Measurements from ENCODE around the gene SLC9C2.
"Not testable (repeated sequence)": the region's sequence is repeated elsewhere in the genome, so short reads cannot be mapped to it uniquely, and the experiment has no call there.

Gene SLC9C2

DNA sequence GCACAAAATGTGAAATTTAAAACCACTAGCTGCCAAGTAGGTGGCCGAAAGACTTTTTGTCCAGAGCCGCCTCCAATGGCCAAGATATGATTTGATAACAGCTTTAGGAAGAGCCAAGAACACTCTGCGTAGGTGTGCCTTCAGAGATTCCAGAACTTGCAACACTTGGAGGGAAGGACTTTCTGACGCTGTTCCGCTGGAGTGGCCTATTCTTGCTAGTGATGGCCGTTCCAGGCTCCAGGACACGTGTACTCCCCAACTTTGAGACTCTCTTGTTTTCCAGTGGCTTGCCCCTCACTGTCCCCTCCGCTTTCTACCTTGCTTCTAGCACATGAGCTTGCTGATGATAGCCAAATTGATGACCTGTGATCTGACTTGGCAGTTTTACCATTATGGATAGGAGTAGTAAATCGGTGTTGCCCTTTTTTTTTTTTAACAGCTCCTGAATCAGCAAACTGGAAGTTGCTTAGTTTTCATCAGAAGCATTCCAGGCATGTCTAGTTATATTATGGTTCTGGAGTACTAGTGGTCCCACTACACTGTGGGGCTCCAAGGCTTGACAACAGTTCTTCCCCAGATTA, 124.7 kb downstream of the SLC9C2 start:
- peak; percentile 14 for DNase-seq

DNA sequence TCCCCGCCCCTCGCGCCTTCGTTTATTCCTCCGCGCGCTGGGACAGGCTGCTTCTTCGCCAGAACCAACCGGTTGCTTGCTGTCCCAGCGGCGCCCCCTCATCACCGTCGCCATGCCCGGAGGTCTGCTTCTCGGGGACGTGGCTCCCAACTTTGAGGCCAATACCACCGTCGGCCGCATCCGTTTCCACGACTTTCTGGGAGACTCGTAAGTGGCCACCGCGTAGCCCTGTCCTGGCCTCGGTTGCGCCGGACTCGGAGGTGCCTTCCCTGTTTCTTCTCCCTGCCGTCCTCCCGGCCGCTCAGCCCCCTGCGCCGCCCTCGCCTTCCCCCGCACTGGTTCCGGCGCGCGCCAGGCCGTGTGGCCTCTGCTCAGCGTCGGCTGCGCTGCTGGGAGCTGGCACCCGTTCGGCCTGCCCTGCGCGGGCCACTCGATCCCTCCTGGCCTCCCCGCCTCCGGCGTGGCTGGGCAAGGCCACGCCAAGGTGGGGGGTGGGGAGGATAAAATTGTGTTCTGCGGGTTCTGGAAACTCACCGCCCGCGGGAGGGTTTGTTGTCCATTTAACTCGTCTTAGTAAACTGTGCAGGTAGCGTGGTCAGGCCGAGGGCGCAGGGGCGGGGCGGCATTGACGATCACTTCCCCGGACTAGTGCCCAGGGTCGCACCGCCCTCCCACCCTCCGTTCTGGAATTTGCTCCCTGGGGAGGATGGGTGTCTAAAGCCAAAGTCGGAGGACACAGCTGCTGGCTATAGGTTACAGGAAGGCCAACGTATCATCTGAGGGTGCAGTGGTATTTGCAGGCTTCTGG, 125.4 kb downstream of the SLC9C2 start, which contains the start of gene PRDX6:
Gene PRDX6 (plus strand): TSS at position 50 of the 808 bp plus-strand sequence. CDS start 63 bp downstream, at position 113.
- DNase-seq: peak; percentile 79

DNA sequence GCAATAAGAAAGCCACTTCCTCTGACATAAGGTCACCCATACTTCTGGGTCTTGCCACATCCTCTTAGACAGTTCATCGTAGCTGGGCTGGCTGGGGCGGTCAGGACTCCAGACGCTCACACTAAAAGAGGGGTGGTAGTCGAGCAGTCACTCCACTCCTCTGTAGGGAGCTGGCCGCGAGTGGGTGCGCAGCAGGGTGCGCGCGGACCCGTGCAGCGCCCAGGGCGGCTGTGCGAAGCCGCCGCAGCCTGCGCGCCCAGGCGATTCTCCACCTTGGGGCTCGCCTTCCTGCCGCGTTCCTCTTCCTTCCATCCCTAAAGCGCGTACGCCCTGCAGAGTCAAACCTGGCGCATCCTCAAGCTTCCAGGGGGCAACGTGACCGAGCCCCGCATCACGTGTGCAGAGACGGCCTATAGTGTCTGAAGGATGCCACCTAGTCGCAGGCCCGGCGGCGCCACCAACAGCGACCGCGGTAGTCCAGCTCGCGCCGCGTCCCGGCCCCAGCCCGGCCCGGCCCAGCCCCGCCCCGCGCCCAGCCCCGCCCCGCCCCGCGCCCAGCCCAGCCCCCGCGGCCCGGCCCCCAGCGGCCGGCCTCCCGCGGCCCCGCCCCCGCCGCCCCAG, 126.1 kb downstream of the SLC9C2 start:
- DNase-seq: peak; percentile 79

DNA sequence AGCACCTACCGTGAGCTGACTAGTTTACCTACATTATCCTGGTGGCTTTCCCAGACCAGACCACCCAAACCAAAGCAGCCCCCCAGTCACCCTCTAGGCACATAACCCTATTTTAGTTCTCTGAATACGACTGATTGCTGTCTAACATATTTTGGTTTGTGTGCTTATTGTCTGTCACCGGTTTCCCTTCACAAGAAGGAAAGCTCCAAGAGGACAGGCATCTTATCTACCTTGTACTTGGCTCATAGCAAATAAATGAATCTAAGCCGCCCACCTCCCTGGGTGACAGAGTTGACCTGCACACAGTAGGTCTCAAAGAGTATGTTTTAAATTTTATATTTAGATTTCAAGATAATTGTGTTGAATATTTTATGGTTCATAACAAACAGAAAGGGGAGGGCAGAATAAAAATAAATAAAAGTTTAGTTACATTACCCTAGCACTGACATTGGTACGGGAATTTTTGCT, 126.6 kb downstream of the SLC9C2 start:
- no peak for DNase-seq

DNA sequence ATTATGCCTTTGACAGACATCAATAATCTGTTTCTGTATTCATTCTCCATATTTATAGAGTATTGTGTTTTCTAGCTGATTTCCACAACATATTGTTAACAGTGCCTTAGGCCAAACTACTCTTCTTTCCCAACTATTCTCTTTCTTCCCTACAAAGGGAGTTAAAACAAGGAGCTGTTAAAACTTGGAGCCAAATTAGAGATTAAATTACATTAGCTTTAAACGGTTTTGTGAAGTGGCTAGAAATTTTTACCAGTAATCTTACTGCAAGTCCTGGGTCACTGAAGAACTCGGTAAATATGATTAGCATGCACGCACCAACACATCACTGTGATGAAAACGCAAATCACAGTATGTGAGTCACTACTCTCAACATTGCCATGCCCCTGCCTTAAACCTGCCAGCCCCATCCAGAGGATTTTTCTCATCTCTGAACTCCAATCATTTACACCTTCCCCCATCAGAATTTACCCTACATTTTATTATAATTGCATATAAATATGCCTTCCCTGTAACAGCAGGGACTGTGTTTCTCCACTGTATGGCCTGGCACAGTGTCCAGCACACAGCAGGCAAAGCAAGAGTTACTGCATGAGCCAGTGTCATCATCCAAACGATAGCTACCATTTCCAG, 127.2 kb downstream of the SLC9C2 start:
- no peak for DNase-seq

DNA sequence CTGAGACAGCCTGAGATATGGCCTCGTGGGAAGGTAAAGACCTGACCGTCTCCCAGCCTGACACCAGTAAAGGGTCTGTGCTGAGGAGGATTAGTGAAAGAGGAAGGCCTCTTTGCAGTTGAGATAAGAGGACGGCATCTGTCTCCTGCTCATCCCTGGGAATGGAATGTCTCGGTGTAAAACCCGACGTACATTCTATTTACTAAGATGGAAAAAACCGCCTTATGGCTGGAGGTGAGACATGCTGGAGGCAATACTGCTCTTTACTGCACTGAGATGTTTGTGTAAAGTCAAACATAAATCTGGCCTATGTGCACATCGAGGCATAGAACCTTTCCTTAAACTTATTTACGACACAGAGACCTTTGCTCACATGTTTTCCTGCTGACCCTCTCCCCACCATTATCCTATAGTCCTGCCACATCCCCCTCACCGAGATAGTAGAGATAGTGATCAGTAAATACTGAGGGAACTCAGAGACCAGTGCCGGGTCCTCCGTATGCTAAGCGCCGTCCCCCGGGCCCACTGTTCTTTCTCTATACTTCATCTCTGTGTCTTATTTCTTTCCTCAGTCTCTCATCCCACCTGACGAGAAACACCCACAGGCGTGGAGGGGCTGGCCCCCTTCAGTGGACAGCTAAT, 128.0 kb downstream of the SLC9C2 start:
- DNase-seq: not testable (repeated sequence)

DNA sequence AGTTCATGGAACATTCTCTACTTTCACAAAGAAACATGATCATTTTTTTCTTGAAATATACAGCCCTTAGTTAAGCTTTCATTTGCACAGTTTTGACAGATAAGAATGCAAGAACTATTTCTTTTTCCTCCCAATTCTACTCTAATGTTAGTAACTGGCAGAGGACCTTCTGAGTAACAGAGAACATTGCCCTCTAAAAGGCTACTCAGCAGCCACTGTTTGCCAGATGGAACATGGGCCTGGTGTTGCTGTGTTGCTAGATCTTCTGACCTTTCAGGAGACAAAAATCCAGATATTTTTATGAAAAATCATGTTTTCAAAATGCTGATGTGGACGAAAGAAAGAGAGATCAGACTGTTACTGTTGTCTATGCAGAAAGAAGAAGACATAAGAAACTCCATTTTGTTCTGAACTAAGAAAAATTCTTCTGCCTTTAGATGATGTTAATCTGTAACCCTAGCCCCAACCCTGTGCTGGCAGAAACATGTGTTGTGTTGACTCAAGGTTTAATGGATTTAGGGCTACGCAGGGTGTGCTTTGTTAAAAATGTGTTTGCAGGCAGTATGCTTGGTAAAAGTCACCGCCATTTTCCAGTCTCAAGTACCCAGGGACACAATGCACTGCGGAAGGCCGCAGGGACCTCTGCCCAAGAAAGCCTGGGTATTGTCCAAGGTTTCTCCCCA, 128.6 kb downstream of the SLC9C2 start:
- DNase-seq: no peak

DNA sequence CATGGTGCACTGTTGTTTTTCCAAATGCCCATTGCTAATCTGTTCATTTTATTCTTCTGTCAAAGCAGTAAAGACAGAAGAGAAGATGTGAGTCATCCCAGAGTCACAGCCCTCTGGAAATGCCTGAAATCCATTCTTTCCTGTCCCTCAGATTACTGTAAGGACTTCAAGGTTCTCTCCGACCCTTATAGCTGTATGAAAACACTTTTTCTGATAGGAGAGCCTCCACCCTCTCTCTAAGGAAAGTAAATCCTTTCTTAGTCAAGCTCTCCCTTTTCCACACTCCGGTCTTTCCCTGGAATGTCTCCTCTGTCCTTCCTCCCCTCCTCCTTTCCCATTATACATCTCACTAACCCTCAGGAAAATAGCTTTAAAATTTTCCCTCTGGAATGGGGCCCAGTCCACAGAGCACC, 129.3 kb downstream of the SLC9C2 start:
- DNase-seq: peak; percentile 33

DNA sequence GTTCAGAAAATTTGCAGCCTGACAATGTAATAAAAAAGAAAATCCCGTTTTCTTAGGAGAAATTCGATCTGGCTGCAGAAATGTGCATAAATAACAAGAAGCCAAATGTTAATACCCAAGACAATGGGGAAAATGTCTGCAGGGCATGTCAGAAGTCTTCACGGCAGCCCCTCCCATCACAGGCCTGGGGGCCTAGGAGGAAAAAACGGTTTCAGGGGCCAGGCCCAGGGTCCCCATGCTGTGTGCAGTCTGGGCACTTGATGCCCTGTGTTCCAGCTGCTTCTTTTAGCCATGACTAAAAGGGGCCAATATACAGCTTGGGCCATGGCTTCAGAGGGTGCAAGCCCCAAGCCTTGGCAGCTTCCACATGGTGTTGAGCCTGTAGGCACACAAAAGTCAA, 132.3 kb downstream of the SLC9C2 start:
- no peak for DNase-seq

DNA sequence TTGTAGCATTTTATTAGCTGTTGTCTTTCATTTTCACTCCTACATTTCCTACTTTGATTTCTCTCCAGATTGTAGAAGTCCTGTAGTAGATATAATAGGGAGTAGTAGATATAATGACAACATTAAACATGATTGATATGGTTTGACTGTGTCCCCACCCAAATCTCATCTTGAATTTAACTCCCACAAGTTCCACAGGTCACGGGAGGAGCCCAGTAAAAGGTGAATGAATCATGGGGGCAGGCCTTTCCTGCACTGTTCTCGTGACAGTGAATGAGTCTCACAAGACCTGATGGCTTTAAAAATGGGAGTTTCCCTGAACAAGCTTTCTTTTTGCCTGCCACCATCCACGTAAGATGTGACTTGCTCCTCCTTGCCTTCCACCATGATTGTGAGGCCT, 133.2 kb downstream of the SLC9C2 start:
- DNase-seq: no peak

DNA sequence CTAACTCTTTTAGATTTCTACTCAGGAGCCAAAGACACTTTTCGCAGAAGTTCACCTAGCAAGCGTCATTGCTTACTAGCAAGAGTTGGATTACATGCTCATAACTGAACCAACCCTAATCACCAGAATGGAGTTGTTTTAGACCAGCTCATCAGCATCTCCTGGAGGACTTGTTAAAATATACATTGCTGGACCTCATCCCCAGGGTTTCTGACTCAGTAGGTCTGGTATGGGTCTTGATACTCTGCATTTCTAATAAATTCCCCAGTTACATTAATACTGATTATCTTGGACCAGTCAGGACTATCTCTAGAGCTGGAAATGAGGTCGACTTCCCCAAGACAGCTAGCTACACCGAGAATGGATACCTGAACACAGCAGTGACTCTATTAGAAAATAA, 135.4 kb downstream of the SLC9C2 start:
- no peak for DNase-seq

DNA sequence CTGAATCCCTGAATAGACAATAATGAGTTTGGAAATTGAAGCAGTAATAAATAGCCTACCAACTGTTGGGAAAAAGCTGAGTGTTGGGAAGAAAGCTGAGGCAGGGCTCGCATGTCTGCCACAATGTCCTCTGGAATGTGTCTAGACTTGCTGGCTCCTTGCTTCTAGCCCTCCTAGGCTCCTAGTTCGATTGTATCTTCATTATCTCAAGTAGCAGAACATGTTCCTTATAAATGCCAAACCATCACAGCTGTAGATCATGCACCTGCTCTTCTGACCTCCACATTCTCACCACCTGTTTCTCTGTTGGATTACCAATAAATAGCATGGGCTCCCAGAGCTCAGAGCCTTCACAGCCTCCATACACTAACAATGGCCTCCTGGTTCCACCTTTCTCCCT, 138.7 kb downstream of the SLC9C2 start:
- DNase-seq: not testable (repeated sequence)

DNA sequence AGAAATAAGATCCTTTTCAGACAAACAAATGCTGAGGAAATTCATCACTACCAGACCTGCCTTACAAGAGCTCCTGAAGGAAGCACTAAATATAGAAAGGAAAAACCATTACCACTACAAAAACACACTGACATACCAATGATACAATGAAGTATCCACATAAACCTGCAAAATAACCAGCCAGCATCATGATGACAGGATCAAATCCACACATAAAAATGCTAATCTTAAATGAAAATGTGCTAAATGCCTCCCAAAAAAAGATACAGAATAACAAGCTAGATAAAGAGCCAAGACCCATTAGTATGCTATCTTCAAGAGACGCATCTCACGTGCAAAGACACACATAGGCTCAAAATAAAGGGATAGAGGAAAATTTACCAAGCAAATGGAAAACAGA, 140.2 kb downstream of the SLC9C2 start:
- not testable (repeated sequence) for DNase-seq

DNA sequence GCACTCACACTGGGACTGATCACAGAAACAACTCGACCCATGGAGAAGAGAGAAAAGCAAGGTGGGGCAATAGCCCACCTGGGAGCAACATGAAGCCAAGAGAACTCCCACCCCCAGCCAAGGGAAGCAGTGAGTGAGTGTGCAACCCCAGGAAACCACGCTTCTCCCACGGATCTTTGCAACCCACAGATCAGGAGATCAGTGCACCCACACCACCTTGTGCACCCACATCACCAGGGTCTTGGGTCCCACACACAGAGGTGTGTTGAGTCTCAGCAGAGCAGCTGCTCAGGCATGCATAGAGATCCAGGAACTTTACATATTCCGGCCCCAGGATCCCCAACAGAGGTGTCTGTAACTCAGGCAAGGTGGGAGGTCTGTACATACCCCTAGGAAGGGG, 143.0 kb downstream of the SLC9C2 start:
- no peak for DNase-seq

DNA sequence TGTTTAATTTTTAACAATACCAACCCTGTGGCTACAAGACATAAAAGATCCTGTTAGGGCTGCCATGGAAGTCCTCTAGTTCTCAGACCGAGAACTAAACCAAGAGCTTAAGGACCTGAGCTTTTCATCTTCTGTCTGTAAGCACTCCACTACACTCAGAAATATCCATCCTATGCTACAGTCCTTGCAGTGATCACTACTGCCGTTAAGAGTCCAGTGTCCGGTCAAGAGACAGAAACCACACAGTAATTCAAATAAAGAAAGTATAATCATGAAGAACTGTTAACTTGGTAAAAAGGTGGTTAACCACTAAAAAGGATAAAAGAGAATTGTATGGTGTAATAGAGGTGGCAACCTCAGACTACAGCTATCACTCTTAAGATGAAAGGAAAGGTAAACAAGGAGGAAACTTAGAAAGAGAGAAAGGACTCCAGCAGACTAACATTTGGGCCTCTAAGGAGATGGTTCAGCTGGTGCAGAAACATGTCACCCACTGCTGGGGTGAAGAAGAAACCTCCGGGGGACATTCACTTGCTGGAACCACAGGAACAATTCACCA, 147.8 kb downstream of the SLC9C2 start:
- DNase-seq: no peak

DNA sequence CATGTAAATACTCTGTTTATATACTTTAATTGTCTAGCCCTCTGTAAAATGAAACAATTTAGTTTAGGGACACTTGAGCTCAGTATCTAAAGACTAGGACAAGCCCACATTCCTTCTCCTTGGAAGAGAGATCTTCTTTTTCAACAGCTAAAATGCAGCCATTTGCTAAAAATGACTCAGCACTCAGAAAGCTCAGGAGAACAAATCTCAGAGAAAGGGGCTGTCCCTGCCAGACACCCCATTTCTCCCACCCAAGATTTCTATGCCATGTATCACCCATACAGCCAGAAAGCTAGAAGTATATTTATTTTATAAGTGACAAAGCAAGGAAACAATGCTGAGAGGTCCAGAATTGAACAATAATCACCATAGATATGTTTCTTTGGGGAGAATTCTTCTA, 148.9 kb downstream of the SLC9C2 start:
- peak; percentile 11 for DNase-seq

DNA sequence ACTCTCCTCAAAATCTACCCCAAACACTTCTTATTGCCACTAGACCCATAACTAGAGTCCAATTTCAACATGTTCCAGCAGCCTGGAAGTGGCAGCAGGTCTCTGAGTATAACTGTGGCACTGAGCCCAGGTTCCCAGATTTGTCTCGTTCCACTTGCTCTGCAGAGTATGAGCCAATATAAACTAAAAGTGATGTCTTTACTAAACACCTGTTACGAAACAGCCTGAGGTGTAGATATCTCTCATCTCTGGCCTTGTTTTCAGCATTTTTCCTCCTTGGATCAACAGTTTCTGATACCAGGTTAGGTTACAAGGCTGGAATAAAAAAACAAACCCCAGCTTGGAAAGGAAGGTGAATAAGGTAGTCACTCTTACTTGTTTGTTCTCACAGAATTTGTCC, 150.9 kb downstream of the SLC9C2 start:
- no peak for DNase-seq
